ENCODE results near the gene ZNF697.
A peak's percentile ranks its signal among the peaks of the same experiment; 100 is the strongest.
"Not testable (repeated sequence)": the region's sequence is repeated elsewhere in the genome, so short reads cannot be mapped to it uniquely, and the experiment has no call there.

The ZNF697 gene

DNA sequence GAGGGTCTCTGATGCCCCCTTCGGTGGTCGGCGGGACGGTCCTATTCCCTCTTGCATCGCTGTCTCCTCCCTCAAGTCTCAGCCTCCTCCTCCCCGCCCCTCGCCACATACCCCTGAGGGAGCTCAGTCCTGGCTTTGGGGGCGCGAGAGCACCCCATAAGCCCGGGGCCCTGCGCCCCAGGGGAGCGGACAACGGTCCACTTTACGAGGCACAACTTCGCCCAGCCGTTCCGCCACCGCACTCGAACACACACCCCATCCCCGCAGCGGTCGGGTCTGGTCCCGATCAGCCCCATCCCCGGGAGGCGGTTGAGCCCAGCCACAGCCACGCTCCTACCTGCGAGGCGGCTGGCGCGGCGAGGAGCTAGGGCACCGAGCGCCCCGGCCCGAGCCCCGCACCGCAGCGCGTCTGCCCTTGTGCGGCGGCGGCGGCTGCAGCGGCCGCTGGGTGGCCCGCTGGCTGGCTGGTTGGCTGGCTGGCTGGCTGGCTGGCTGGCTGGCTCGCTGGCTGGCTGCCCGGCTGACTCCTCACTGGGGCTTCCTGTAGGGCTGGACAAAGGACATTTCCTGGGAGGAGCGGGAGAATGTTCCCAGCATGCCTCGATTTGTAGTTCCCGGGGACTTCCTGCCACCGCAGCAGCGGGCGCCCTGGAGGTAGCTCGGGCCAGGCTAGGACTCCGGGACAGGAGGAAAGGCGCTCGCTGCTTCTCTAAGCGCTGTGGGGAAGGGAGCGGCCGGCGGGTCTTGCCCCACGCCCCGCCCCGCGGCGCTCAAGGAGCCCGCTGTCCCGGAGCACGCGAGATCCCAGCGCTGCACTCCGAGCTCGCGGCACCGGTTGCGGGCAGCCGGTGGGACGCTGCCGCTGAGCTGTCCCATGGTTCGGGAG lies at the start of gene ZNF697:
ZNF697 (minus strand) TSS at position 533 of the 886 bp plus-strand sequence. CDS start 22,166 bp downstream, outside the sequence.
- peak; percentile 19 for DNase-seq

DNA sequence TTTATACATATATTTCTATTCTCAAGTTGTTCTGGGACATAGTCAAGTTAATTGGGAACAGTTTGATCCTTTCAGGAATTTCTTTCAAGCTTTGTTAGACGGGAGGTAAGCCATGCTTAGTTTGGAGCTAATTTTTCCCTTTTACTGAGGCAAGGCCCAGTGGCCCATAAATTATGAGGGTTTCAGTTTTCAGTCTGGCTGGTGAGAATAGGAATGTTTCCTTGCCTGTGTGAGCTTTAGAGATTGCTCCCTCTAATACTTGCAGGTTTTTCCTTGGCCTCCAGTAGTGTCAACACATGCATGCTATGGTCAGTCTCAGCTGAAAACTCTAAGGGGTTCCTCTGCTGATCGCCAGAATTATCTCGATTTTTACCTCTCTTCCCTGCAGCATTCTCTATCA lies 49.5 kb upstream of the ZNF697 start:
- DNase-seq, result no peak

DNA sequence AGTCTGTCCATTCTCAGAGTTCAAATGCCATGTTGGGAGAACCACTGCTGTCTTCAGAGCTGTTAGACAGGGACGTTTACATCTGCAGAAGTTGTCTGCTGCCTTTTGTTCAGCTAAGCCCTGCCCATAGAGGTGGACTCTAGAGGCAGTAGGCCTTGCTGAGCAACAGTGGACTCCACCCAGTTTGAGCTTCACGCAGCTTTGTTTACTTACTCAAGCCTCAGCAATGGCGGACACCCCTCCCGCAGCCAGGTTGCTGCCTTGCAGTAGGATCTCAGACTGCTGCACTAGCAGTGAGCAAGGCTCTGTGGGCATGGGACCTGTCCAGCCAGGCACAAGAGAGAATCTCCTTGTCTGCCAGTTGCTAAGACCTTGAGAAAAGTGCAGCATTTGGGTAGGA lies 48.8 kb upstream of the ZNF697 start:
- not testable (repeated sequence) for DNase-seq

DNA sequence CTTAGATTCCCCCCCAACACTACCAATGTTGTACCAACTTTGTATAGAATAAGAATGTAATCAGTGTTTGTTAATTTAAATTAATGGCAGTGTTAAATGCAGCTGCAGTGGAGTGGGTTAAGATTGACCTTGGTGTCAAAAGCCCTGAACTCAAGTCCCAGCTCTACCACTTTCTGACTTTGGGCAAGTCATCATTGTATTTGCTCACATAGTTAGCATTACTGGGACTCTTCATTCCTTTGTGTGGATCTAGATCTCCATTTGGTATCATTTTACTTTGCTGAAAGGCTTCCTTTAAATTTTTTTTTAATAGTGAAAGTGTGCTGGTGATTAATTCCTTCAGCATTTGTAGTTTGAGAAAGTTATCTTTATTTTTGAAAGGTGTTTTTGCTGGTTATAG lies 41.4 kb upstream of the ZNF697 start:
- DNase-seq, result no peak

- no peak for DNase-seq
These were observed 40.7 kb upstream of the ZNF697 start for GRCh38 chr1:119688810-119689209.

GRCh38 chr1:119687434-119688079 lies 39.5 kb upstream of the ZNF697 start:
- DNase-seq, result no peak

GRCh38 chr1:119686661-119687060 lies 38.6 kb upstream of the ZNF697 start:
- DNase-seq, result no peak

DNA sequence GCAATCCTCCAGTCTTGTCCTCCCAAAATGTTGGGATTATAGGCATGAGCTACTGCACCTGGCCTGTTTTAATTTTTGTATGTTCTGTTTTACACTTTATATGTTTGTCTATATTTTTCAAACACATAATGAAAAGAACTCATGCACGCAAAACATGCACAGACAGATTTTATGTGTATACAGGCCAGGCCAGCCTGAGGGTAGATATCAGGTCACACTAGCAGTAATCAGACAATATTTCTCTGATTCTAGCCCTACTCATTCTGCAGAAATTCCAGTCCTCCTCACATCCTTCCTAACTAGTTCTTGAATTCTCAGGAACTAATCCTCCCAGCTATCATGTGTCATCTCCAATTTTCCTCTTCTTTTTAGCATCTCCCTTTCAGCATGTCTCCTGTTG lies 35.8 kb upstream of the ZNF697 start:
- no peak for DNase-seq

- no peak for DNase-seq
These were observed 34.1 kb upstream of the ZNF697 start for GRCh38 chr1:119682141-119682540.

GRCh38 chr1:119681560-119681959 lies 33.5 kb upstream of the ZNF697 start:
- no peak for DNase-seq

- no peak for DNase-seq
These were observed 32.7 kb upstream of the ZNF697 start for GRCh38 chr1:119680723-119681122.

- DNase-seq, result no peak
These were observed 32.1 kb upstream of the ZNF697 start for GRCh38 chr1:119680193-119680592.

GRCh38 chr1:119679223-119679622 lies 31.2 kb upstream of the ZNF697 start:
- DNase-seq, result no peak

DNA sequence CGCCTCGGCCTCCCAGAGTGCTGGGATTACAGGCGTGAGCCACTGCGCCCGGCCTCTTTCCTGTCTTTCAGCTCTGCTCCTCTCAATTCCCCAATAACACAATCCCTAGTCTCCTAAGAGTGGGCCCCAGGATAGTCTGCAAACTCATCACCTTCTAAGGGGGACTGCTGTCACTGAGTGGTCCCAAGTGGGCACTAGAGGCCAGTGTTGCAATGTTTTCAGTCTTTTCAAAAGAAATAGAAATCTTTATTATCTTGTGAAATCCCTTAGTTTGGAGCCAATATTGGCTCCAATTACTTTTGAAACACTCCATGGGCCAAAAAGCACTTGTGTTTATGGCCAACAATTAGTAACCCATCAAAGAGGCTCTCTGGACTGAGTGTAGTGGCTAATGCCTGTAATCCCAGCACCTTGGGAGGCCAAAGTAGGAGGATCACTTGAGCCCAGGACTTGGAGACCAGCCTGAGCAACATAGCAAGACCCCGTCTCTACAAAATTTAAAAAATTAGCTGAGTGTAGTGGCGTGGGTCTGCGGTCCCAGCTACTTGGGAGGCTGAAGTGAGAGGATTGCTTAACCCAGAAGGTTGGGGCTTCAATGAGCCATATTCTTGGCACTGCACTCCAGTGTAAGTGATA lies 28.6 kb upstream of the ZNF697 start:
- DNase-seq, result no peak

DNA sequence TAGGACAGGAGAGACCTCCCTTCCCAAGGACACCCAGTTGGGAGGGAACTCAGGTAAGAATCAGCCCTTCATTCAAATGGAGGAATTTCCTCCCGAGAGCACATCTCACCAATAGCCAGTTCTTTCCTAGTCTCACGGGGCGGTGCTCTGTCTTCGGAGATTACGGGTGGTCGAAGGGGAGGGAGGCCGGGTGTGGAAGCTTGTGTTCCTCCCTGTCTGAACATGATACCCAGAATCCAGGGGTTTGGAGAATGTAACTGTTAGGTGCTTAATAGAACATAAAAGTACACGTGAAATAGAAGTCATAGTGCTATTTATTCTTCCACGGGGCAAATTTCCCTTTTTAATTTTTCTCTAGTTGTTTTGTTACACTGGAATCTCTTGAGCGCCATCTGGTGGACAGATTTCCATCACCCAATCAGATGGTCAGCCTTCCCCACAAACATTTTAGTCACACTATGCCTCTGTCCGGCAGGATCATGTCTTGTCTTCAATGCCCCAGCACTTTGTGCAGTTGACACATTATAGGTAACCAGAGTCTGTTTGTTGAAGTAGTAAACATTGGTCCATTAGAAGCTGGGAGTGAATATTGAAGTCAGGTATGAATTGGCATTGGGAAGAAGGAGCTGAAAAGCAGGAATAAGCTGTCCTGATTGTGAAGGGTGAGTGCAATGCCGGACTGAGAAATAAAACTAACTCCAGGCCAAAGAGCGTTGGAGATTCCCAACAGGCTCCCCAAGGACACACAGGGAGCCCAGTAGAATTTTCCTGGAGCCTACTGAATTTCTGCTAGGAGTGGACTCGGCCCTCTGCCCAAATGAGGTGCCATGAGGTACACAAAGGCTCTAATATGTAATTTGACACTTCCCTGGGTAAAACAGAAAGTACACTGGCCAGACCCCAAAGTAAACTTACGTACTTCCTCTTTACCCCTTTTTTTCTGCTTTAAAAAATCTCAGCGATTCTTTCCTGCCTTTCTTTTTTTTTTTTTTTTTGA lies 27.6 kb upstream of the ZNF697 start:
- peak; percentile 60 for DNase-seq

DNA sequence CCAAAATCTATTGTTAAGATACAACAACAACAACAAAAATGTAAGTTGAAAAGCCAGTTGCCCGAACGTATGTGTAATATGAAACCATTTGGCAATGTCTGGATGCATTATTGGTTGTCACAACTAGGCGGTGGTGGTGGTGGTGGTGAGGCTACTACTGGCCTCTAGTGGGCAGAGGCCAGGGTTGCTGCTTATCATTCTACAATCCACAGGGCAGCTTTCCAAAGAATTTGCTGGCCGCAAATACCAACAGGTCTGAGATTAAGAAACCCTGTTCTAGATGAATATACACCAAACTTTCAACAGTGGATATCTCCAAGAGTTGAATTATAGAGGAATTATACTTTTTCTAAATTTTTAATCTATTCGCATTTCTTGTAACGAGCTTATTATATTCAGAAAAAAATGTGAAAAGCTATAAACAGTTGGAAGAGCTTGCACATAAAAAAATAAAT lies 26.8 kb upstream of the ZNF697 start:
- peak; percentile 12 for DNase-seq

DNA sequence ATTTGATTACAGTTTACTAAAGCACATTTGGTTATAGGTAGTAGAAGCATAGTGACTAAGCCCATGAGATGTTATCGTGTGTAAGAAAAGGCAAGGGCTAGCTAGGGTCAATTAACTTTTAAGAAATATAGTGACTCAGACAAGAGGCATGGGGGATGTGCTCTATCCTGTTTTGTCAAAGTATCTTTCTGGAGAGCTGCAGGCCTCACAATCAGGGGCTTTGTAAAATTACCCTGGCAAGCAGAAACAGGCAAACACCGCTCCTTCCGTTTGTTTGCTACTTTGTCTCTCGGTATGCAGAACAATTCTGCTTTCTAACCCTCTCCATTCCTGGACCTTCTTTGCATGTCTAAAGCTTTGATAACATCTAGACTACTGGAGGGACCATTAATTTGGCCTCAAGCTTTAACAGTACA lies 26.1 kb upstream of the ZNF697 start:
- no peak for DNase-seq

DNA sequence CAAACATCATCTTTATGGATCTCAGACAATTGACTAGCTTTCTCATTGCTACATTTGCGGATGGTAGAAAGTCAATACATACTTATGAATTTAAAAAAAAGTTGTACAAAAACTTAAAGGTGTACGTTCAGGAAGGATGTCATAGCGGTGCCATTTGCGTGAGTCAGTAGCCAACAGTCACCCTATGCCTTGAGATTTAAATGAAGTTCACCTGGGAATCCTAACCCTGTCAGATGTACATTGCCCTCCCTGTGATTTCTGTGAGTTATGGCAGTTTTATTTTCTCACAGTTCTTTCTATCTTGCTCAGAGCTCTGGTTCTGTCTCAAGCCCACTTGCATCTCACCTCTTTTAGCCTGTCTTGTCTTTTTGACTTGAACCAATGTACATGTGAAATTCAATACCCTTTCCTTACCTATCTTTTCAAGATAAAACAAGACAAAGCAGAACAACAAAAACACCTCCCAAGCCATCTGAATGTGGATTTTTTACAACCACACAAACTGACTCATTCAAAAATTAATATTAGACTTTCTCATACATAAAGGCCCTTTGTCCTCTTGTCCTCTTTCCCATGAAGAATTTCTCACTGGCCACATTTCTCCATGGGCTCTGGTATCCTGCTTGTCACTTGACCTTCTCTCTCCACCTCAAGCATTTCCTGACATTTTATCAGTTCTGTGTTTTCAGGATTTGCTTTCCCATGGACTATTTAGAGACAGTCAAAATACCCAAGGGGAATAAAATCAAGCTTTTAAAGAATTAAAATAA lies 25.3 kb upstream of the ZNF697 start:
- DNase-seq, result no peak

- no peak for DNase-seq
These were observed 22.8 kb upstream of the ZNF697 start for GRCh38 chr1:119670898-119671297.

DNA sequence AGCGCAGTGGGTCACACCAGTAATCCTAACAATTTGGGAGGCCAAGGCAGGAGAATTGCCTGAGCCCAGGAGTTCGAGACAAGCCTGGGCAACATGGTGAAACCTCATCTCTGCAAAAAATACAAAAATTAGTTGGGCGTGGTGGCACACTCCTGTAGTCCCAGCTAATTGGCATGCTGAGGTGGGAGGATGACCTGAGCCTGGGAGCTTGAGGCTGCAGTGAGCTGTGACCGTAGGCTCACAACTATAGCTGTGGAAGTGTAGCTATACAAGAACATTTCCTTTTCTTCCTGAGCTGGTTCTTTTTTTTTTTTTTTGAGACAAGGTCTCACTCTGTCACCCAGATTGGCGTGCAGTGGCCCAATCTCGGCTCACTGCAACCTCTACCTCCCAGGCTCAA lies 19.1 kb upstream of the ZNF697 start:
- no peak for DNase-seq

DNA sequence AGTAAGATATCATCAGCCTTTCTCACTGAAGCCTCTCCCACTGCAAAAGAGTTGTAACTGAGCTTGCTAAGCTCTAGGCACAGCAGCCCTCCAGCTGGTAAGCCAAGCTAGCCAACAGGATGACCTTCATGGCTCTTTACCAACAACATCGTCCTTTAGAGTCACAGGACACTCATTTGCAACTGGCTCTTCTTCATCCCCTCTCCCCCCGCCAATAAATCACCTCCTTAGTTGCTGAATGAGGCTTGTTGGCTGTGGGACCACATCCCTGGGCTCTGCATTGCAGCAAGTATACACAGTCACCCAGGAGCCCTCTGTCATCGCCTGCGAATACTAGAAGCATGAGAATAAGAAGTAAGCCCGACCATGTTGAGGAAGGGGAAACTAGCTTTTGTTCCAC lies 16.0 kb upstream of the ZNF697 start:
- no peak for DNase-seq

DNA sequence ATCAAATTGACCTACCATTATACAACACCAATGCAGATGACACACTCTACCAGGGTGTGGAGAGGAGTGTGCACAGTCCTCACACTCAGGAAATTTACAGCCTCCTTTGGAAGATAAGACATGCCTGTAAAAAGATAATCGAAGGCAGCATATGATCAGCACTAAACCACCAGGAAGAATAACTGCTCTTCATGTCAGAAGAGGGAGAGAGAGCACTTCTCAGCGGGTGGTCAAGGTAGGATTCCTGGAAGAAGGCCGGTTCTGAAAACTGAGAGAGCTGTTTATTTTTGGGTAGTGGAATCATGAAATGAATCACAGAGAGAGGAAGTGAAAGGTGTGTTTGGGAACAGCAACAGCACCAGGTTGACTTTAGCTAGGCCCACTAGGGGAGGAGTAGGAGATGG lies 14.0 kb upstream of the ZNF697 start:
- DNase-seq, result no peak
